Fibroblast of skin of left biceps (primary cell): Measurements from ENCODE around the gene FOSL1.
"Not testable (repeated sequence)": the region's sequence is repeated elsewhere in the genome, so short reads cannot be mapped to it uniquely, and the experiment has no call there.

ENCODE experiments used
- DNase-seq, 2 experiments: peaks; one replicate each; pipeline ENCODE4 v3.0.0-alpha.2; 2013; ENCODE audit warnings: low read depth in 2 of 2

The FOSL1 gene

GRCh38 chr11:65896034-65896999 lies 3.9 kb downstream of the FOSL1 start:
- no peak for DNase-seq

GRCh38 chr11:65895482-65895981 lies 4.7 kb downstream of the FOSL1 start:
- DNase-seq: no peak

- DNase-seq: no peak
Observed at GRCh38 chr11:65894034-65894591, 6.1 kb downstream of the FOSL1 start.

GRCh38 chr11:65892661-65893317 lies 7.4 kb downstream of the FOSL1 start:
- no peak for DNase-seq

- DNase-seq: not testable (repeated sequence)
Observed at GRCh38 chr11:65892137-65892540, 8.0 kb downstream of the FOSL1 start.

- DNase-seq: no peak
Observed at GRCh38 chr11:65891219-65892136, 8.7 kb downstream of the FOSL1 start.

- peak; percentile 84 to 88 for DNase-seq
Observed at GRCh38 chr11:65890324-65891218, 9.6 kb downstream of the FOSL1 start, which contains the start of gene CCDC85B. Gene CCDC85B (plus strand): TSS chr11:65890673. CDS start chr11:65890784, 111 bp downstream.

- peak; percentile 89 for DNase-seq
Observed at GRCh38 chr11:65888163-65888814, 11.9 kb downstream of the FOSL1 start, which contains the start of gene FIBP. Gene FIBP (minus strand): TSS chr11:65888471. CDS start chr11:65888418, 53 bp downstream.

- DNase-seq: no peak
Observed at GRCh38 chr11:65887723-65888162, 12.4 kb downstream of the FOSL1 start.

- DNase-seq: no peak
Observed at GRCh38 chr11:65886826-65887722, 13.1 kb downstream of the FOSL1 start.

GRCh38 chr11:65885808-65886536 lies 14.2 kb downstream of the FOSL1 start:
- no peak for DNase-seq

- DNase-seq: no peak
Observed at GRCh38 chr11:65885231-65885630, 15.0 kb downstream of the FOSL1 start.

GRCh38 chr11:65884716-65885092 lies 15.5 kb downstream of the FOSL1 start:
- no peak for DNase-seq

GRCh38 chr11:65883786-65884715 lies 16.1 kb downstream of the FOSL1 start:
- DNase-seq: no peak

- no peak for DNase-seq
Observed at GRCh38 chr11:65883058-65883761, 17.0 kb downstream of the FOSL1 start.
